ENCODE results near the gene BANK1.
A peak's percentile ranks its signal among the peaks of the same experiment; 100 is the strongest.

The BANK1 gene

DNA sequence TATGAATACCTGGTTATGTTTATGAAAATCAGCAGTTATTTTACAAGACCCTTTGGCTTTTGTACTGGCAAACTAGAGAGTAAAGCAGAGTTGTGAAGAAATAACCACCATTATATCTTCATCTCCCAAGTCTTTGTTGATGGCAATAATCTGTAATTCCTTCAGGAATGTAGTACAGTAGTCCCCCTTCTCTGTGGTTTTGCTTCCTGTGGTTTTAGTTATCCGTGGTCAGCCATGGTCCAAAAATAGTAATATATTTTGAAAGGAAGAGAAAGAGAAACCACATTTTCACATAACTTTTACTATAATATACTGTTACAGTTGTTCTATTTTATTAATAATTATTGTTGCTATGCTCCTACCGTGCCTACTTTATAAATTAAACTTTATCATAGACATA is 27.8 kb downstream of the BANK1 start:
- Histone ChIP-seq H2BK12ac (ENCODE audit: low read length in 2 of 2) (no peak overlapping the region), H3K4me1 (ENCODE audit: control insufficient read depth, insufficient read depth, low read depth, low read length) (no peaks in the 10 kb centered on the region), H4K91ac (ENCODE audit: low read length) (no peak overlapping the region), H3K9ac (ENCODE audit: low read length) (no peak overlapping the region), H2BK5ac (ENCODE audit: low read depth, low read length, poor library complexity, severe bottlenecking) (no peak overlapping the region), H3K4me2 (ENCODE audit: low read length, poor library complexity, severe bottlenecking) (no peak overlapping the region), H2AFZ (ENCODE audit: low read depth, low read length) (no peak overlapping the region), H3K23ac (ENCODE audit: low read length in 2 of 2) (no peak overlapping the region), H3K27me3 (ENCODE audit: control insufficient read depth in 1 of 2, insufficient read depth in 1 of 2, low read length in 2 of 2) (no peaks in the 10 kb centered on the region), H2AK5ac (ENCODE audit: low read length, severe bottlenecking) (no peak overlapping the region), H3K18ac (ENCODE audit: low read depth in 1 of 2, low read length in 2 of 2) (no peak overlapping the region), H3K4ac (ENCODE audit: low read depth in 1 of 2, low read length in 2 of 2) (no peak overlapping the region), H2BK120ac (ENCODE audit: low read depth, low read length) (no peak overlapping the region), H3K36me3 (ENCODE audit: control insufficient read depth in 1 of 2, insufficient read depth in 2 of 2, low read depth in 1 of 2, low read length in 2 of 2) (no peaks in the 10 kb centered on the region), H3K27ac (ENCODE audit: low read length, poor library complexity, severe bottlenecking) (no peak overlapping the region), H3K9me3 (ENCODE audit: control insufficient read depth, low read length) (peaks cover 5% of the 10 kb centered on the region), H3K4me3 (ENCODE audit: insufficient read depth in 1 of 2, low read depth in 1 of 2, low read length in 2 of 2) (no peak overlapping the region), H4K8ac (ENCODE audit: low read length) (no peak overlapping the region), H3K79me1 (replicated peaks; ENCODE audit: low read length, poor library complexity, severe bottlenecking) (no peaks in the 10 kb centered on the region), H2BK15ac (ENCODE audit: low read depth, poor library complexity, severe bottlenecking) (no peak overlapping the region), H3K14ac (ENCODE audit: low read length in 2 of 2) (no peak overlapping the region)
- DNase-seq, result peak; percentile 62
- no CpG with 5 or more reads among the region's 2 CpGs for WGBS

DNA sequence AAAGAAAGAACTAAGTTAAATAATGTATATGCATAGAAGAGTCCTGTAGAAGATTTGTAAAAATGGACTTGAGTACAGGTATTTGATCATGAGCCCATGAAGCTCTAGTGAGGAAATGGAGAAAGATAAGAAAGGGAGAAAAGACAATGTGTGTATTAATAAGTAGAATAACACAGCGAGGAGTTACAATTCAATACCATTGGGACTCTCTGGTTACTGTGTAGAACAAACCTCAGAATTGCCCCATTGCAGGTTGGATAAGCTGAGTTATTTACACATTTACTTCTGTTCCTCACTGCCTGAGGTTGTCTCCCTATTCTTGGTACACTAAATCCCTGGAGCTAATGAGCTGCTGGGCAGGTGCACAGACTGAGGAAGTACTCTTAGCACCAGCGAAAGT is 33.3 kb downstream of the BANK1 start:
- 100% methylated on average over 1 of the region's 2 CpGs for WGBS
- H2BK15ac ChIP-seq (ENCODE audit: low read depth, poor library complexity, severe bottlenecking), result no peak overlapping the region
- H4K8ac ChIP-seq (ENCODE audit: low read length), result no peak overlapping the region
- H3K18ac ChIP-seq (ENCODE audit: low read depth in 1 of 2, low read length in 2 of 2), result no peak overlapping the region
- H3K4me2 ChIP-seq (ENCODE audit: low read length, poor library complexity, severe bottlenecking), result no peak overlapping the region
- no peak overlapping the region for H3K14ac ChIP-seq (ENCODE audit: low read length in 2 of 2)
- H2BK12ac ChIP-seq (ENCODE audit: low read length in 2 of 2), result no peak overlapping the region
- H2BK120ac ChIP-seq (ENCODE audit: low read depth, low read length), result no peak overlapping the region
- no peak for DNase-seq
- H3K36me3 ChIP-seq (ENCODE audit: control insufficient read depth in 1 of 2, insufficient read depth in 2 of 2, low read depth in 1 of 2, low read length in 2 of 2), result no peaks in the 10 kb centered on the region
- peaks cover 5% of the 10 kb centered on the region for H3K9me3 ChIP-seq (ENCODE audit: control insufficient read depth, low read length)
- H3K27ac ChIP-seq (ENCODE audit: low read length, poor library complexity, severe bottlenecking), result no peak overlapping the region
- H3K23ac ChIP-seq (ENCODE audit: low read length in 2 of 2), result no peak overlapping the region
- no peaks in the 10 kb centered on the region for H3K4me1 ChIP-seq (ENCODE audit: control insufficient read depth, insufficient read depth, low read depth, low read length)
- no peak overlapping the region for H4K91ac ChIP-seq (ENCODE audit: low read length)
- no peaks in the 10 kb centered on the region for H3K79me1 ChIP-seq (replicated peaks; ENCODE audit: low read length, poor library complexity, severe bottlenecking)
- no peak overlapping the region for H3K9ac ChIP-seq (ENCODE audit: low read length)
- H2AFZ ChIP-seq (ENCODE audit: low read depth, low read length), result no peak overlapping the region
- H2BK5ac ChIP-seq (ENCODE audit: low read depth, low read length, poor library complexity, severe bottlenecking), result no peak overlapping the region
- H3K4me3 ChIP-seq (ENCODE audit: insufficient read depth in 1 of 2, low read depth in 1 of 2, low read length in 2 of 2), result no peak overlapping the region
- no peak overlapping the region for H2AK5ac ChIP-seq (ENCODE audit: low read length, severe bottlenecking)
- no peak overlapping the region for H3K4ac ChIP-seq (ENCODE audit: low read depth in 1 of 2, low read length in 2 of 2)
- H3K27me3 ChIP-seq (ENCODE audit: control insufficient read depth in 1 of 2, insufficient read depth in 1 of 2, low read length in 2 of 2), result no peaks in the 10 kb centered on the region

DNA sequence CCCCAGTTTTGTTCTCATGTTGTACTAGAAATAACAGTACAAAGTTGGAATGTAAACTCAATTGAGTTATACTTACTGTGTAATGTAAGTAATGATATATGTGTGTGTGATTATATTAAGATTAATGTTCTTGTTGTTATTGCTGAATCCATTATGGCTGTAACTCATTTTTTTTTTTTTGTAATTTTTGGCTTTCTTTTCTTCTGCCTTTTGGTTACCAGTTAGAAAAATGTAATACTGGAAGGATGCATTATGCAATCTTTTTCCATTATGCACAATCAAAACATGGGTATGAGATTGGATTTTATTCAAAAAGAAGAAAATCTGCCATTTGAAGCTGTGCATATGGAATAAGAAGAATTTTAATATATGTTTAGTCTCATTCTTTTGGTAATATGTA is 34.0 kb downstream of the BANK1 start:
- Histone ChIP-seq H3K9me3 (ENCODE audit: control insufficient read depth, low read length) (peaks cover 5% of the 10 kb centered on the region), H2AFZ (ENCODE audit: low read depth, low read length) (no peak overlapping the region), H3K4ac (ENCODE audit: low read depth in 1 of 2, low read length in 2 of 2) (no peak overlapping the region), H3K18ac (ENCODE audit: low read depth in 1 of 2, low read length in 2 of 2) (no peak overlapping the region), H3K27ac (ENCODE audit: low read length, poor library complexity, severe bottlenecking) (no peak overlapping the region), H2BK120ac (ENCODE audit: low read depth, low read length) (no peak overlapping the region), H3K14ac (ENCODE audit: low read length in 2 of 2) (no peak overlapping the region), H4K8ac (ENCODE audit: low read length) (no peak overlapping the region), H3K23ac (ENCODE audit: low read length in 2 of 2) (no peak overlapping the region), H4K91ac (ENCODE audit: low read length) (no peak overlapping the region), H3K4me2 (ENCODE audit: low read length, poor library complexity, severe bottlenecking) (no peak overlapping the region), H3K27me3 (ENCODE audit: control insufficient read depth in 1 of 2, insufficient read depth in 1 of 2, low read length in 2 of 2) (no peaks in the 10 kb centered on the region), H3K79me1 (replicated peaks; ENCODE audit: low read length, poor library complexity, severe bottlenecking) (no peaks in the 10 kb centered on the region), H2BK12ac (ENCODE audit: low read length in 2 of 2) (no peak overlapping the region), H2BK15ac (ENCODE audit: low read depth, poor library complexity, severe bottlenecking) (no peak overlapping the region), H3K4me1 (ENCODE audit: control insufficient read depth, insufficient read depth, low read depth, low read length) (no peaks in the 10 kb centered on the region), H3K4me3 (ENCODE audit: insufficient read depth in 1 of 2, low read depth in 1 of 2, low read length in 2 of 2) (no peak overlapping the region), H3K36me3 (ENCODE audit: control insufficient read depth in 1 of 2, insufficient read depth in 2 of 2, low read depth in 1 of 2, low read length in 2 of 2) (no peaks in the 10 kb centered on the region), H2AK5ac (ENCODE audit: low read length, severe bottlenecking) (no peak overlapping the region), H2BK5ac (ENCODE audit: low read depth, low read length, poor library complexity, severe bottlenecking) (no peak overlapping the region), H3K9ac (ENCODE audit: low read length) (no peak overlapping the region)
- no peak for DNase-seq

DNA sequence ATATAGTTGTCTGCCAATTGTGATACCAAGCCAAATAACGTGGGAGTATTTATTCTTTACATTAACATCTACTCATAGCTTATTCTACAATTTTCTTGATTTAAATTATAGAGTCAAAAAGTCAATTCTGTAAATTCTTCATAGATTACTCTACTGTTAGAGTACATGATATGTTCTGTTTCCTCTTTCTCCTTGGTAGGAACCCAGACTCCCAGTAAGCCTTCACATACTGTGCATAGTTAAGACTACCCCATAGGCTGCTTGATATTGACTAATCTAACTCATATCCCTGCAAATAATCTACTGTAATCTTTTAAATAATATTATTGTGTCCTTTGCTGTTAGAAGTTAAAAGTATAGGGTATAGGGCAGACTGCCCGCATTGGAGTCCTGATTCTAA is 35.4 kb downstream of the BANK1 start:
- H3K14ac ChIP-seq (ENCODE audit: low read length in 2 of 2), result no peak overlapping the region
- H2BK120ac ChIP-seq (ENCODE audit: low read depth, low read length), result no peak overlapping the region
- no peak overlapping the region for H3K4ac ChIP-seq (ENCODE audit: low read depth in 1 of 2, low read length in 2 of 2)
- WGBS, result no CpG with 5 or more reads among the region's 2 CpGs
- H3K4me3 ChIP-seq (ENCODE audit: insufficient read depth in 1 of 2, low read depth in 1 of 2, low read length in 2 of 2), result no peak overlapping the region
- no peak for DNase-seq
- no peak overlapping the region for H3K18ac ChIP-seq (ENCODE audit: low read depth in 1 of 2, low read length in 2 of 2)
- no peak overlapping the region for H4K91ac ChIP-seq (ENCODE audit: low read length)
- H3K4me2 ChIP-seq (ENCODE audit: low read length, poor library complexity, severe bottlenecking), result no peak overlapping the region
- H3K23ac ChIP-seq (ENCODE audit: low read length in 2 of 2), result no peak overlapping the region
- H3K27ac ChIP-seq (ENCODE audit: low read length, poor library complexity, severe bottlenecking), result no peak overlapping the region
- H3K4me1 ChIP-seq (ENCODE audit: control insufficient read depth, insufficient read depth, low read depth, low read length), result no peaks in the 10 kb centered on the region
- H2AK5ac ChIP-seq (ENCODE audit: low read length, severe bottlenecking), result no peak overlapping the region
- no peak overlapping the region for H2BK5ac ChIP-seq (ENCODE audit: low read depth, low read length, poor library complexity, severe bottlenecking)
- H4K8ac ChIP-seq (ENCODE audit: low read length), result no peak overlapping the region
- H2BK15ac ChIP-seq (ENCODE audit: low read depth, poor library complexity, severe bottlenecking), result no peak overlapping the region
- no peak overlapping the region for H2BK12ac ChIP-seq (ENCODE audit: low read length in 2 of 2)
- H3K9ac ChIP-seq (ENCODE audit: low read length), result no peak overlapping the region
- H3K36me3 ChIP-seq (ENCODE audit: control insufficient read depth in 1 of 2, insufficient read depth in 2 of 2, low read depth in 1 of 2, low read length in 2 of 2), result no peaks in the 10 kb centered on the region
- no peaks in the 10 kb centered on the region for H3K27me3 ChIP-seq (ENCODE audit: control insufficient read depth in 1 of 2, insufficient read depth in 1 of 2, low read length in 2 of 2)
- peaks cover under 1% of the 10 kb centered on the region for H3K9me3 ChIP-seq (ENCODE audit: control insufficient read depth, low read length)
- no peaks in the 10 kb centered on the region for H3K79me1 ChIP-seq (replicated peaks; ENCODE audit: low read length, poor library complexity, severe bottlenecking)
- no peak overlapping the region for H2AFZ ChIP-seq (ENCODE audit: low read depth, low read length)

All from mesenchymal stem cell (in vitro differentiated cells and primary cell).